ENCODE measurements around the gene SPATA2L.
A peak's percentile ranks its signal among the peaks of the same experiment; 100 is the strongest.
"Not testable (repeated sequence)": the region's sequence is repeated elsewhere in the genome, so short reads cannot be mapped to it uniquely, and the experiment has no call there.

The SPATA2L gene

GRCh38 chr16:89689142-89689541 is 12.4 kb downstream of the SPATA2L start:
- no peak for DNase-seq

GRCh38 chr16:89688395-89688794 is 13.1 kb downstream of the SPATA2L start:
- DNase-seq: no peak

GRCh38 chr16:89687092-89687940 is 14.2 kb downstream of the SPATA2L start:
- no peak for DNase-seq

GRCh38 chr16:89686520-89687091 is 14.9 kb downstream of the SPATA2L start, which contains the start of gene CDK10:
Gene CDK10 (plus strand): TSS chr16:89686689. CDS start chr16:89686711, 22 bp downstream.
- DNase-seq: peak; percentile 51

GRCh38 chr16:89685916-89686315 is 15.6 kb downstream of the SPATA2L start:
- no peak for DNase-seq

- no peak for DNase-seq
Observed at GRCh38 chr16:89678258-89678657, 23.2 kb downstream of the SPATA2L start.

GRCh38 chr16:89672177-89672941 is 29.1 kb downstream of the SPATA2L start:
- no peak for DNase-seq

- DNase-seq: not testable (repeated sequence)
Observed at GRCh38 chr16:89671565-89671964, 29.9 kb downstream of the SPATA2L start.

GRCh38 chr16:89670496-89671431 is 30.7 kb downstream of the SPATA2L start:
- DNase-seq: no peak

GRCh38 chr16:89669755-89670154 is 31.8 kb downstream of the SPATA2L start:
- DNase-seq: no peak

- no peak for DNase-seq
Observed at GRCh38 chr16:89668790-89669158, 32.7 kb downstream of the SPATA2L start.

- DNase-seq: no peak
Observed at GRCh38 chr16:89667633-89668032, 33.9 kb downstream of the SPATA2L start.

GRCh38 chr16:89667000-89667399 is 34.5 kb downstream of the SPATA2L start:
- not testable (repeated sequence) for DNase-seq

- DNase-seq: not testable (repeated sequence)
Observed at GRCh38 chr16:89664238-89664637, 37.3 kb downstream of the SPATA2L start.

GRCh38 chr16:89661215-89661614 is 40.3 kb downstream of the SPATA2L start:
- DNase-seq: no peak

GRCh38 chr16:89660146-89660545 is 41.4 kb downstream of the SPATA2L start:
- no peak for DNase-seq

GRCh38 chr16:89658221-89658879 is 43.2 kb downstream of the SPATA2L start:
- no peak for DNase-seq

GRCh38 chr16:89657442-89658220 is 43.9 kb downstream of the SPATA2L start, which contains the start of the genes CHMP1A and SPATA33:
Gene CHMP1A (minus strand): TSS chr16:89657708. CDS start chr16:89657588, 120 bp downstream.
Gene SPATA33 (plus strand): TSS chr16:89657836. CDS start chr16:89657912, 76 bp downstream.
- DNase-seq: peak; percentile 74

GRCh38 chr16:89656435-89657121 is 44.9 kb downstream of the SPATA2L start:
- DNase-seq: no peak

GRCh38 chr16:89655062-89655643 is 46.4 kb downstream of the SPATA2L start:
- DNase-seq: no peak
